Neural crest cell (in vitro differentiated cells): Measurements from ENCODE around the gene PDK2. TPM values are rescaled to one million over a fixed set of nuclear protein-coding genes. Genes with fewer than 3 reads are reported as not detected.

Experiments
- DNase-seq: peaks from one replicate; pipeline ENCODE4 v3.0.0; 2021; ENCODE audit warnings: low read depth, mixed read lengths, low spot score
- H3K27ac Mint-ChIP-seq: one replicate; pipeline ENCODE4 v1.8.0; 2021; ENCODE audit warnings: mild to moderate bottlenecking, mixed read lengths; ENCODE audit not compliant: unreplicated experiment
- H3K27me3 Mint-ChIP-seq: 2 replicates; pipeline ENCODE4 v1.8.0; 2021; ENCODE audit warnings: low read depth, mild to moderate bottlenecking, mixed read lengths
- H3K36me3 Mint-ChIP-seq: 2 replicates; pipeline ENCODE4 v1.8.0; 2021; ENCODE audit warnings: low read depth, mild to moderate bottlenecking, mixed read lengths
- H3K4me1 Mint-ChIP-seq: 2 replicates; pipeline ENCODE4 v1.8.0; 2021; ENCODE audit warnings: mixed read lengths
- H3K4me3 Mint-ChIP-seq: one replicate; pipeline ENCODE4 v1.8.0; 2021; ENCODE audit warnings: mild to moderate bottlenecking, mixed read lengths
- H3K9me3 Mint-ChIP-seq: 2 replicates; pipeline ENCODE4 v1.8.0; 2021; ENCODE audit warnings: mixed read lengths
- total RNA-seq: library from RNA; stranded (reverse); gene quantifications from 2 replicates; pipeline ENCODE4 v1.2.1, GENCODE V29; 2021
- TF ChIP-seq, protein P1 (sequence below): fragments of 200-600 bp; sonication (generic); conservative IDR thresholded peaks from 2 replicates; pipeline ENCODE4 v1.5.0; 2021; ENCODE audit warnings: antibody characterized with exemption, mild to moderate bottlenecking

PDK2 gene
- total RNA-seq, 1 donor from 2014 or later, result 21.6 TPM

GRCh38 chr17:50051606-50052005 is 43.5 kb upstream of the PDK2 start:
- H3K27me3 Mint-ChIP-seq, result peaks cover 34% of the 10 kb centered on the region
- TF ChIP-seq, protein P1, sequence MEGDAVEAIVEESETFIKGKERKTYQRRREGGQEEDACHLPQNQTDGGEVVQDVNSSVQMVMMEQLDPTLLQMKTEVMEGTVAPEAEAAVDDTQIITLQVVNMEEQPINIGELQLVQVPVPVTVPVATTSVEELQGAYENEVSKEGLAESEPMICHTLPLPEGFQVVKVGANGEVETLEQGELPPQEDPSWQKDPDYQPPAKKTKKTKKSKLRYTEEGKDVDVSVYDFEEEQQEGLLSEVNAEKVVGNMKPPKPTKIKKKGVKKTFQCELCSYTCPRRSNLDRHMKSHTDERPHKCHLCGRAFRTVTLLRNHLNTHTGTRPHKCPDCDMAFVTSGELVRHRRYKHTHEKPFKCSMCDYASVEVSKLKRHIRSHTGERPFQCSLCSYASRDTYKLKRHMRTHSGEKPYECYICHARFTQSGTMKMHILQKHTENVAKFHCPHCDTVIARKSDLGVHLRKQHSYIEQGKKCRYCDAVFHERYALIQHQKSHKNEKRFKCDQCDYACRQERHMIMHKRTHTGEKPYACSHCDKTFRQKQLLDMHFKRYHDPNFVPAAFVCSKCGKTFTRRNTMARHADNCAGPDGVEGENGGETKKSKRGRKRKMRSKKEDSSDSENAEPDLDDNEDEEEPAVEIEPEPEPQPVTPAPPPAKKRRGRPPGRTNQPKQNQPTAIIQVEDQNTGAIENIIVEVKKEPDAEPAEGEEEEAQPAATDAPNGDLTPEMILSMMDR, result no peak
- H3K9me3 Mint-ChIP-seq, result no peaks in the 10 kb centered on the region
- H3K4me3 Mint-ChIP-seq, result peak overlapping the region; percentile 32
- no peaks in the 10 kb centered on the region for H3K36me3 Mint-ChIP-seq
- no peak for DNase-seq
- H3K27ac Mint-ChIP-seq, result peak overlapping the region; percentile 3
- H3K4me1 Mint-ChIP-seq, result peaks cover 56% of the 10 kb centered on the region

GRCh38 chr17:50052241-50052796 is 42.8 kb upstream of the PDK2 start:
- DNase-seq, result no peak
- TF ChIP-seq, protein P1, result no peak
- H3K27ac Mint-ChIP-seq, result no peak overlapping the region
- peaks cover 57% of the 10 kb centered on the region for H3K4me1 Mint-ChIP-seq
- H3K27me3 Mint-ChIP-seq, result peaks cover 41% of the 10 kb centered on the region
- H3K36me3 Mint-ChIP-seq, result no peaks in the 10 kb centered on the region
- no peaks in the 10 kb centered on the region for H3K9me3 Mint-ChIP-seq
- H3K4me3 Mint-ChIP-seq, result peak overlapping the region; percentile 32

DNA sequence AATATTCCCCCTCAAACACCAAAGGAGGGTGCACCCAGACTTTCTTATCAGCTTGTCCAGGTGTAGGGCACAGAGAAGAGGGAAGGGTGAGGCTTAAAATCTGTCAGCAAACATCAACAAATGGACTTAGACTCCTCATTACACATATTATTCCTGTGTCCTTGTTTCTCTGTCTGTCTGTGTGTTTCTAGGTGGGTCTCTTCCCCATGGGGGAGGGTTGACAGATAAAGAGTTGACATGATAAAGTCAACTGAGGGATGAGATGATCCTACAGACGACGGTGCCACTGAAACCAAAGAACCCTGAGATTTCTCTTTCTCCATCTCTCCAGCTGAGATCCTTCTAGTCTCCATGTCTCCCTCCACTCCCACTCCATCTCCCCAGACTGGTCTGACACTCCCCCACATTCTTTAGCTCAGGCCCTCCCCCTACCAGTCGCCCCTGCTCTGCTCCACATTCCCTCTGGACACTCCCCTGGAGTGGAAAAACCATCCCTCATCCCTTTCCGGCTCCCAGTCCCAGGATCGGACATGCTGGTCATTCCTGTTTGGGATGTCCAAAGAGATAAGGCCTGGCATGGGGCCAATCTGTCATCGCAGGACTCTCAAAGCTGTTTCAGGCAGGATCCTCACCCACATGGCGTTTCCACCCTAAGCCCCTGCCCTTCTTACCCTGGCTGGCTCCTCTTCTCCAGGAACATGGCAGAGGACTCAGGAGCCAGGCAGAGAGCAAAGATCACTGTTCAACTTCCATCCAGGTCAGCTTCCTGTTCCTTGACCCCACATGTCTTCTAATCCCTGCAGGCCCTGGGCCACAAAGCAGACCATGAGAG is 42.1 kb upstream of the PDK2 start:
- TF ChIP-seq, protein P1, result no peak
- Mint-ChIP-seq H3K27me3 (peaks cover 48% of the 10 kb centered on the region), H3K9me3 (no peaks in the 10 kb centered on the region), H3K27ac (peak overlapping the region; percentile 57), H3K4me3 (peak overlapping the region; percentile 63), H3K36me3 (no peaks in the 10 kb centered on the region), H3K4me1 (peaks cover 54% of the 10 kb centered on the region)
- DNase-seq, result no peak

DNA sequence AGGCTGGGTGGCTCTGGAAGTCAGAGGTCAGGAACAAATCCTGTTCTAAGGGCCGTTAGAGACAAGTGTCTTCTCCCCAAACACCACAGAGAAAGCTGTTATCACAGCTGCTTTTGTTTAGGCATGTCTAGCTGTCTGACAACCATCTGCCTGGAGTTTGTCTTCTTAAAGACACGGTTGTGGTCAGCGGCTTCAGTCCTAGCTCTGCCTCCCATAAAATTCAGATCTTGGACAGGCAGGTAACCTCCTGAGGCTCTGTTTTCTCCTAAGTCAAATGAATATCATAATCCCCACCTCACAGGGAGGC is 41.5 kb upstream of the PDK2 start:
- H3K4me1 Mint-ChIP-seq, result peaks cover 52% of the 10 kb centered on the region
- H3K9me3 Mint-ChIP-seq, result no peaks in the 10 kb centered on the region
- no peak overlapping the region for H3K27ac Mint-ChIP-seq
- peaks cover 54% of the 10 kb centered on the region for H3K27me3 Mint-ChIP-seq
- no peak for DNase-seq
- H3K36me3 Mint-ChIP-seq, result no peaks in the 10 kb centered on the region
- peak overlapping the region; percentile 51 for H3K4me3 Mint-ChIP-seq
- TF ChIP-seq, protein P1, result no peak

GRCh38 chr17:50055055-50055425 is 40.1 kb upstream of the PDK2 start:
- TF ChIP-seq, protein P1, result no peak
- no peaks in the 10 kb centered on the region for H3K9me3 Mint-ChIP-seq
- peaks cover 53% of the 10 kb centered on the region for H3K4me1 Mint-ChIP-seq
- H3K4me3 Mint-ChIP-seq, result peak overlapping the region; percentile 90
- no peak for DNase-seq
- peaks cover 57% of the 10 kb centered on the region for H3K27me3 Mint-ChIP-seq
- H3K36me3 Mint-ChIP-seq, result no peaks in the 10 kb centered on the region
- H3K27ac Mint-ChIP-seq, result no peak overlapping the region
